ENCODE measurements around the gene DAZAP1.
"Not testable (repeated sequence)": the region's sequence is repeated elsewhere in the genome, so short reads cannot be mapped to it uniquely, and the experiment has no call there.

- not testable (repeated sequence) for TF ChIP-seq EZH2phosphoT487 (IDR thresholded peaks at IDR 0.05; ENCODE audit: insufficient read depth, low read depth); EZH2 (IDR thresholded peaks at IDR 0.05; ENCODE audit: insufficient read depth, poor library complexity, severe bottlenecking)
Measured at GRCh38 chr19:1477056-1477455, 69.7 kb downstream of the DAZAP1 start.
